Spleen (tissue), 11 donors: ENCODE results near the gene INPP5D. TPM values are rescaled to one million over a fixed set of nuclear protein-coding genes. Genes with fewer than 3 reads are reported as not detected.

Experiments used
- DNase-seq: peaks from one replicate; pipeline ENCODE4 v3.0.0-alpha.2; 2020
- H3K27ac ChIP-seq, 8 donors: fragments of 200-600 bp; sonication (generic) in 7 of 8; 1 replicate in 4 of 8; 2 replicates in 4 of 8; pipeline versions ENCODE4 v1.5.0 to v1.8.0; 2016 to 2021; ENCODE audit warnings: inconsistent platforms in 4 of 8, mild to moderate bottlenecking in 4 of 8, moderate library complexity in 1 of 8
- H3K27me3 ChIP-seq, 7 donors: fragments of 200-600 bp; sonication (generic) in 6 of 7; replicated peaks in 1 of 7; 1 replicate in 4 of 7; 2 replicates in 3 of 7; pipeline versions ENCODE4 v1.5.0 to v1.8.0; 2016 to 2021; ENCODE audit warnings: inconsistent platforms in 3 of 7, mild to moderate bottlenecking in 1 of 7
- H3K36me3 ChIP-seq, 6 donors: fragments of 200-600 bp; sonication (generic) in 5 of 6; 1 replicate in 4 of 6; 2 replicates in 2 of 6; pipeline versions ENCODE4 v1.5.0 to v1.8.0; 2016 to 2021; ENCODE audit warnings: inconsistent platforms in 2 of 6
- H3K4me1 ChIP-seq, 6 donors: fragments of 200-600 bp; sonication (generic) in 5 of 6; 1 replicate in 3 of 6; 2 replicates in 3 of 6; pipeline versions ENCODE4 v1.5.0 to v1.8.0; 2016 to 2021; ENCODE audit warnings: inconsistent platforms in 3 of 6
- H3K4me3 ChIP-seq, 8 donors: fragments of 200-600 bp; sonication (generic) in 7 of 8; 1 replicate in 4 of 8; 2 replicates in 4 of 8; pipeline versions ENCODE4 v1.5.0 to v1.8.0; 2016 to 2021; ENCODE audit warnings: inconsistent platforms in 4 of 8, mild to moderate bottlenecking in 4 of 8, moderate library complexity in 2 of 8
- H3K9me3 ChIP-seq, 8 donors: fragments of 200-600 bp; sonication (generic) in 7 of 8; 1 replicate in 4 of 8; 2 replicates in 4 of 8; pipeline versions ENCODE4 v1.5.0 to v1.8.0; 2016 to 2021; ENCODE audit warnings: inconsistent platforms in 4 of 8
- POLR2A ChIP-seq, 3 donors: fragments of 450-650 bp; IDR thresholded peaks; one replicate each; pipeline ENCODE4 v1.5.1; 2017; ENCODE audit warnings: antibody characterized with exemption in 3 of 3, mild to moderate bottlenecking in 1 of 3
- POLR2AphosphoS5 ChIP-seq, 3 donors: sonication (generic); formaldehyde crosslinking; IDR thresholded peaks; one replicate each; pipeline ENCODE4 v1.5.1; 2017; ENCODE audit warnings: antibody characterized with exemption in 3 of 3
- WGBS, 5 donors: extraction: QIAGEN DNeasy Blood & Tissue Kit in 3 of 5; methylation state at CpG; one replicate each; pipeline versions ENCODE4 v1.1.5 to v1.1.7; 2013 to 2018; 5-methylcytosine and 5-hydroxymethylcytosine counted together
- intact Hi-C: fragments of 100-400 bp; cut with DNase I; formaldehyde crosslinking; loops from one replicate; pipeline ENCODE4 v1.15.0; 2023; ENCODE audit warnings: low total_unique reads
- polyA plus RNA-seq, 3 donors: library from polyadenylated mRNA; stranded (reverse); fragments of 200-250 nt; gene quantifications; one replicate each; pipeline ENCODE4 v1.2.1, GENCODE V29; 2013
- total RNA-seq, 7 donors: library from RNA; depleted of rRNA in 3 of 7; stranded (reverse); fragments of >200 nt in 3 of 7; fragmentation: NEBNext Ultra II Directional in 4 of 7; extraction: Animal tissue kit (Norgen Biotek cat#: 25700) in 4 of 7; gene quantifications; one replicate each; pipeline versions ENCODE4 v1.1.0 to v1.2.1, GENCODE V29; 2016 to 2021
- TF ChIP-seq, protein P1 (sequence below), 11 experiments: fragments of 200-600 bp in 7 of 11; fragments of 450-650 bp in 4 of 11; sonication (generic) in 4 of 11; IDR thresholded peaks in 8 of 11; conservative IDR thresholded peaks in 3 of 11; 1 replicate in 7 of 11; 2 replicates in 4 of 11; pipeline versions ENCODE4 v1.4.0 to v1.8.0; 2016 to 2021; ENCODE audit warnings: antibody characterized with exemption in 11 of 11, inconsistent platforms in 4 of 11, mild to moderate bottlenecking in 1 of 11
- donor health status: healthy with polysubstance abuse.
- donor health status: DM: no; HTN: no; CAD: no; lungs with moderate emphysema.
- donor health status: DM: no; HTN: no; CAD: no.
- donor health status: Bipolar disorder and iron deficiency.
- donor health status: healthy.
- donor health status: DM: no; HTN: no; CAD: no.
- donor health status: DM: yes; HTN: yes; CAD: no.

Gene INPP5D
- total and polyA plus RNA-seq, 10 donors: 71.1 to 246 (median 181) TPM

DNA sequence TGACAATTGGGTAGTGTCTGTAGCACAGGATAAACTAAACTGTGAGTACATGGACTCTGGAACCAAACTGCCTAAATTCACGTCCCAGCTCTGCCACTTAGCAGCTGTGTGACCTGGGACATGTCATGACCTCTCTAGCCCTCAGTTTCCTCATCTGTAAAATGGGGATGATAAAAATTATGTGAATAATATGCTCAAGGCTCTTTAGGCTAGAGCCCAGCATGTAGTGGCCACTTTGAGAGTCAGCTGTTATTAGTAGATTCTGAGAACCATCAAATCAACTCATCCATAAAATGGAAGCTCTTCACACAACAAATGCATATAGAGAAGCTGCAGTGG is 87.7 kb downstream of the INPP5D start:
- no peak overlapping the region for H3K27ac ChIP-seq
- no peaks in the 10 kb centered on the region for H3K27me3 ChIP-seq
- H3K9me3 ChIP-seq: no peaks in the 10 kb centered on the region
- WGBS, 5 donors: 90 to 100% (median 95%) methylated on average over 1 of the region's 1 CpG
- intact Hi-C loops: no loop called here
- no peak for TF ChIP-seq POLR2AphosphoS5 (IDR thresholded peaks at IDR 0.05)
- TF ChIP-seq POLR2A (IDR thresholded peaks at IDR 0.05): no peak
- TF ChIP-seq, protein P1, sequence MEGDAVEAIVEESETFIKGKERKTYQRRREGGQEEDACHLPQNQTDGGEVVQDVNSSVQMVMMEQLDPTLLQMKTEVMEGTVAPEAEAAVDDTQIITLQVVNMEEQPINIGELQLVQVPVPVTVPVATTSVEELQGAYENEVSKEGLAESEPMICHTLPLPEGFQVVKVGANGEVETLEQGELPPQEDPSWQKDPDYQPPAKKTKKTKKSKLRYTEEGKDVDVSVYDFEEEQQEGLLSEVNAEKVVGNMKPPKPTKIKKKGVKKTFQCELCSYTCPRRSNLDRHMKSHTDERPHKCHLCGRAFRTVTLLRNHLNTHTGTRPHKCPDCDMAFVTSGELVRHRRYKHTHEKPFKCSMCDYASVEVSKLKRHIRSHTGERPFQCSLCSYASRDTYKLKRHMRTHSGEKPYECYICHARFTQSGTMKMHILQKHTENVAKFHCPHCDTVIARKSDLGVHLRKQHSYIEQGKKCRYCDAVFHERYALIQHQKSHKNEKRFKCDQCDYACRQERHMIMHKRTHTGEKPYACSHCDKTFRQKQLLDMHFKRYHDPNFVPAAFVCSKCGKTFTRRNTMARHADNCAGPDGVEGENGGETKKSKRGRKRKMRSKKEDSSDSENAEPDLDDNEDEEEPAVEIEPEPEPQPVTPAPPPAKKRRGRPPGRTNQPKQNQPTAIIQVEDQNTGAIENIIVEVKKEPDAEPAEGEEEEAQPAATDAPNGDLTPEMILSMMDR (IDR thresholded peaks at IDR 0.05 in 8 of 11, conservative IDR thresholded peaks at IDR 0.05 in 3 of 11): no peak
- H3K4me1 ChIP-seq: peaks cover 0 to 4% (median under 1%) of the 10 kb centered on the region in 6 donors
- DNase-seq: no peak
- H3K36me3 ChIP-seq: peaks cover 0 to 100% (median 92%) of the 10 kb centered on the region in 6 donors
- H3K4me3 ChIP-seq: no peak overlapping the region

DNA sequence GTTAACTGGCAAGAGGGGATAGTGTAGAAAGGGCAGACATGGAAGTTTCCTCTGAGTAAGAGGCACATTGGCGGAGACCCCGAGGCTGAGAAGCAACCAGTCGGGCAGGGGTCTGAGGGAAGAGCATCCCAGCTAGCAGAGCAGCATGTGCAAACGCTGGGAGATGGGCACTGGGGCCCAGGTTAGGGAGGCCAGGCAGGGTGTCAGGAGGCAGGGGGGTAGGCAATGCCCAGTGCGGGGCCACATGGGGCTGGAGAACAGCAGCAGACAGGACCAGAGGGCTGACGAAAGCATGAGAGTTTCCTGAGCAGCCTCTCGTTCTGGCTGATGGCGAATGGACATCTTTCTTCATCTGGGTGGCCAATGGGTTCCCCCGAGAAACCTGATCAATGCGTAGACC is 88.2 kb downstream of the INPP5D start:
- H3K4me3 ChIP-seq: no peak overlapping the region
- H3K27ac ChIP-seq: no peak overlapping the region
- TF ChIP-seq POLR2AphosphoS5 (IDR thresholded peaks at IDR 0.05) (peak in 2 of 3 donors; percentile 37 to 63), POLR2A (IDR thresholded peaks at IDR 0.05) (no peak)
- H3K4me1 ChIP-seq: no peaks in the 10 kb centered on the region
- 85 to 95% (median 89%) methylated on average over 10 of the region's 10 CpGs for WGBS, 5 donors
- peaks cover 0 to 100% (median 92%) of the 10 kb centered on the region in 6 donors for H3K36me3 ChIP-seq
- peak; percentile 65 for DNase-seq
- intact Hi-C loops: no loop called here
- no peaks in the 10 kb centered on the region for H3K27me3 ChIP-seq
- no peaks in the 10 kb centered on the region for H3K9me3 ChIP-seq

DNA sequence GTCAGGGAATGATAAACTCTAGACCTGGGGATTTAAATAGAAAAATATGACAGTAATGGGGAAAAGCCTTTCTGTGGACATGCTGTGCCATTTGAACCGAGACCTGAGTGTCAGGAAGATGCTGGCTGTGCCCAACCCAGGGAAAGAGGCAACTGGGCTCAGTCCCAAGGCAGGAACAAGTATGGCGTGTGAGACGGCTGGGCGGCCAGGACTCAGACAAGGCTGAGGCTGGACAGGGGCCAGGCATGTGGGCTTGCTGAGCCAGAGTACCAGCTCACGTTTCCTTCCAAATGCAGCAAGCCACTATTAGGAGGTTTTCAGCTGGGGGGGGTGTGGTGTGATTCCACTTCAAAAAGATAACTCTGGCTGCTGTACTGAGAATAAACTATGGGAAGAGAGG is 92.4 kb downstream of the INPP5D start:
- Histone ChIP-seq H3K4me3 (no peak overlapping the region), H3K4me1 (no peaks in the 10 kb centered on the region), H3K36me3 (peaks cover 2 to 100% (median 88%) of the 10 kb centered on the region in 6 donors), H3K27me3 (no peaks in the 10 kb centered on the region), H3K9me3 (no peaks in the 10 kb centered on the region), H3K27ac (peak overlapping the region in 1 of 8 donors; percentile 14)
- TF ChIP-seq, protein P1 (IDR thresholded peaks at IDR 0.05 in 8 of 11, conservative IDR thresholded peaks at IDR 0.05 in 3 of 11): no peak
- peak in 2 of 3 donors; percentile 45 to 59 for TF ChIP-seq POLR2AphosphoS5 (IDR thresholded peaks at IDR 0.05)
- WGBS, 5 donors: 64 to 88% (median 75%) methylated on average over 5 of the region's 5 CpGs
- intact Hi-C loops: no loop called here
- peak; percentile 63 for DNase-seq

DNA sequence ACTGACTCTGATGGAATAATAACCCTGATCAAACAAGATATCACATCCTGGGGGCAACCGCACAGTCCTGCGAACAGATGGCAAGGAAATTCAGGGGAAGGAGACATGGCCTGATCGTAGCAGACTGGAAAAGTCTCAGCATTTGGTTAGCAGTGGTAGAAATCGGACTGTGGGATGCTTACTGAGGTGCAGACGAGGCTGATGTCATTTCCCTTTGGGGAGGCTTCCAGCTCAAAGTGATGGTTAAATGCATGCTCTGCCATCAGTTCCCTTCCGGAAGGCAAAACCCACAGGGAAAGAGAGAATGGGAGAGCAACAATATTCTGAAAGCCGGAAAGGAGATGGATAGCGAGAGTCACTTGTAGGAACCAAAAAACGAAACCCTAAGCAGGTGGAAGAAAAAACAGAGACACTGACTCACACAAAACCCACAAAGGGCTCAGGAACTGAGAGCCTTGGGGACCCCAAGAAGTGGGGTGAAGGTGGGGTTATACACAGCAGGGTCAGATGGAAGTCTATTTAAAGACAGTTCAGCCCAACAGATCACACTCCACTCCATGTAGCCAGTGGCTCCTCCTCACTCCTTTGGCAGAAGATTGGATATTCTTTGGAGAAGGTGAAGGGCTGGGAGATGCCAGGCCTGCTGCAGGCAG is 93.1 kb downstream of the INPP5D start:
- TF ChIP-seq POLR2AphosphoS5 (IDR thresholded peaks at IDR 0.05) (no peak), POLR2A (IDR thresholded peaks at IDR 0.05) (no peak)
- TF ChIP-seq, protein P1 (IDR thresholded peaks at IDR 0.05 in 8 of 11, conservative IDR thresholded peaks at IDR 0.05 in 3 of 11): no peak
- Histone ChIP-seq H3K27me3 (no peaks in the 10 kb centered on the region), H3K4me3 (no peak overlapping the region), H3K9me3 (no peaks in the 10 kb centered on the region), H3K4me1 (no peaks in the 10 kb centered on the region), H3K36me3 (peaks cover 2 to 100% (median 88%) of the 10 kb centered on the region in 6 donors), H3K27ac (peak overlapping the region in 2 of 8 donors; percentile 4 to 14)
- intact Hi-C loops: no loop called here
- DNase-seq: peak; percentile 13
- WGBS, 5 donors: 79 to 94% (median 86%) methylated on average over 9 of the region's 9 CpGs
